Pancreas (tissue), 10 donors: ENCODE measurements around the gene HTT. TPM values are rescaled to one million over a fixed set of nuclear protein-coding genes. Genes with fewer than 3 reads are reported as not detected.

ENCODE experiments used
- ATAC-seq, 4 donors: fragments of 200-7000 bp; cut with Tn5 transposase; one replicate each; pipeline versions ENCODE4 v1.8.0 to v1.9.1; 2020; ENCODE audit warnings: mild to moderate bottlenecking in 4 of 4, moderate library complexity in 4 of 4
- DNase-seq, 6 donors: peaks; one replicate each; pipeline ENCODE4 v3.0.0-alpha.2; 2020
- FAIRE-seq: peaks from 2 replicates; lab custom pipeline; 2012; peaks lifted over from hg19 to GRCh38; lab: Jason Lieb, UNC
- H3K27ac ChIP-seq, 4 donors: fragments of 200-600 bp; sonication (generic); 1 replicate in 3 of 4; 2 replicates in 1 of 4; pipeline versions ENCODE4 v1.5.0 to v1.8.0; 2020
- H3K27me3 ChIP-seq, 4 donors: fragments of 200-600 bp; one replicate each; pipeline ENCODE4 v1.8.0; 2021
- H3K36me3 ChIP-seq, 3 donors: fragments of 200-600 bp; sonication (generic) in 1 of 3; one replicate each; pipeline versions ENCODE4 v1.5.0 to v1.8.0; 2020 to 2021
- H3K4me1 ChIP-seq, 3 donors: fragments of 200-600 bp; one replicate each; pipeline ENCODE4 v1.8.0; 2021
- H3K4me3 ChIP-seq, 4 donors: fragments of 200-600 bp; sonication (generic) in 2 of 4; one replicate each; pipeline versions ENCODE4 v1.5.0 to v1.8.0; 2020 to 2021
- H3K9me3 ChIP-seq, 4 donors: fragments of 200-600 bp; one replicate each; pipeline ENCODE4 v1.8.0; 2021
- CTCF ChIP-seq, 4 donors: fragments of 200-600 bp; sonication (generic) in 3 of 4; IDR thresholded peaks; one replicate each; pipeline versions ENCODE4 v1.5.0 to v1.8.0; 2021; ENCODE audit warnings: antibody characterized with exemption in 4 of 4
- WGBS, 2 donors: extraction: QIAGEN DNeasy Blood & Tissue Kit; methylation state at CpG; one replicate each; pipeline ENCODE4 v1.1.7; 2013; 5-methylcytosine and 5-hydroxymethylcytosine counted together
- intact Hi-C, 3 donors: fragments of 100-400 bp; cut with DNase I; formaldehyde crosslinking; loops; one replicate each; pipeline versions ENCODE4 v1.11.1 to v1.14.2; 2022
- polyA plus RNA-seq, 2 donors: library from polyadenylated mRNA; stranded (reverse); fragments of 200-250 nt; gene quantifications; one replicate each; pipeline ENCODE4 v1.2.3, GENCODE V29; 2013
- total RNA-seq, 6 donors: library from RNA; stranded (reverse); fragmentation: NEBNext Ultra II Directional in 4 of 6; extraction: Animal tissue kit (Norgen Biotek cat#: 25700) in 4 of 6; gene quantifications; one replicate each; pipeline versions ENCODE4 v1.2.1 to v1.2.4, GENCODE V29; 2021 to 2023
- donor health status: healthy with polysubstance abuse.
- donor health status: DM: no; HTN: no; CAD: no; lungs with moderate emphysema.
- donor health status: DM: no; HTN: no; CAD: no.
- donor health status: control.
- donor health status: control.
- donor health status: Bipolar disorder and iron deficiency.
- donor health status: DM: yes; HTN: yes; CAD: no.
- donor health status: DM: no; HTN: no; CAD: no.
- donor health status: DM: no; HTN: no; CAD: no.
- donor health status: DM: yes; HTN: yes; CAD: no.

The HTT gene
- total and polyA plus RNA-seq, 8 donors: 23.1 to 55.2 (median 42.7) TPM

- ATAC-seq (no peak), FAIRE-seq (no peak), DNase-seq (no peak)
- Histone ChIP-seq H3K4me3 (no peak overlapping the region), H3K36me3 (no peaks in the 10 kb centered on the region), H3K27me3 (no peaks in the 10 kb centered on the region), H3K4me1 (no peaks in the 10 kb centered on the region), H3K9me3 (no peaks in the 10 kb centered on the region), H3K27ac (no peak overlapping the region)
- intact Hi-C loops: loop anchor here in 1 of 3 donors (10.0 kb wide), 2 partner anchors 61 to 271 kb away; no protein-coding TSS in a partner anchor
- TF ChIP-seq CTCF (IDR thresholded peaks at IDR 0.05): no peak
- 93% methylated on average over 6 of the region's 6 CpGs for WGBS, 2 donors
These were observed 38.8 kb upstream of the HTT start for GRCh38 chr4:3035674-3036073.

GRCh38 chr4:3036131-3036952 is 38.1 kb upstream of the HTT start:
- no peak for DNase-seq
- no peaks in the 10 kb centered on the region for H3K9me3 ChIP-seq
- H3K27ac ChIP-seq: no peak overlapping the region
- 91 to 92% methylated on average over 21 of the region's 21 CpGs for WGBS, 2 donors
- no peaks in the 10 kb centered on the region for H3K4me1 ChIP-seq
- TF ChIP-seq CTCF (IDR thresholded peaks at IDR 0.05): no peak
- intact Hi-C loops: loop anchor here in 1 of 3 donors (10.0 kb wide), 2 partner anchors 62 to 272 kb away; no protein-coding TSS in a partner anchor
- H3K27me3 ChIP-seq: no peaks in the 10 kb centered on the region
- no peaks in the 10 kb centered on the region for H3K36me3 ChIP-seq
- H3K4me3 ChIP-seq: no peak overlapping the region
- no peak for ATAC-seq
- FAIRE-seq: no peak

- no peak for TF ChIP-seq CTCF (IDR thresholded peaks at IDR 0.05)
- intact Hi-C loops: loop anchor here in 1 of 3 donors (10.0 kb wide), 2 partner anchors 63 to 273 kb away; no protein-coding TSS in a partner anchor
- H3K27ac ChIP-seq: no peak overlapping the region
These were observed 36.5 kb upstream of the HTT start for GRCh38 chr4:3037957-3038461.

GRCh38 chr4:3039706-3040366 is 34.6 kb upstream of the HTT start:
- no peak for ATAC-seq
- 80 to 87% methylated on average over 8 of the region's 8 CpGs for WGBS, 2 donors
- no peaks in the 10 kb centered on the region for H3K36me3 ChIP-seq
- no peaks in the 10 kb centered on the region for H3K9me3 ChIP-seq
- DNase-seq: no peak
- no peak for FAIRE-seq
- no peak overlapping the region for H3K4me3 ChIP-seq
- intact Hi-C loops: loop anchor here in 1 of 3 donors (10.0 kb wide), 2 partner anchors 65 to 275 kb away; no protein-coding TSS in a partner anchor
- no peak for TF ChIP-seq CTCF (IDR thresholded peaks at IDR 0.05)
- H3K4me1 ChIP-seq: peaks cover 0 to 7% (median 0%) of the 10 kb centered on the region in 3 donors
- H3K27ac ChIP-seq: no peak overlapping the region
- H3K27me3 ChIP-seq: no peaks in the 10 kb centered on the region

More at GRCh38 chr4:3037957-3038461, 36.5 kb upstream of the HTT start:
- H3K9me3 ChIP-seq: no peaks in the 10 kb centered on the region
- no peaks in the 10 kb centered on the region for H3K36me3 ChIP-seq
- no peak for ATAC-seq
- no peak overlapping the region for H3K4me3 ChIP-seq
- H3K27me3 ChIP-seq: no peaks in the 10 kb centered on the region
- peaks cover 0 to 4% (median 0%) of the 10 kb centered on the region in 3 donors for H3K4me1 ChIP-seq
- FAIRE-seq: no peak
- WGBS, 2 donors: 62 to 67% methylated on average over 6 of the region's 6 CpGs
- no peak for DNase-seq
